HG03469 (cell line): ENCODE measurements around the gene ADNP2.

ENCODE experiments used
- ATAC-seq: cut with Tn5 transposase; IDR thresholded peaks from one replicate; pipeline ENCODE4 v1.9.1; 2021; ENCODE audit warnings: mild to moderate bottlenecking, moderate library complexity, moderate number of reproducible peaks; ENCODE audit not compliant: unreplicated experiment

The ADNP2 gene

GRCh38 chr18:80105369-80106167, 3.5 kb upstream of the ADNP2 start:
- peak; percentile 27 for ATAC-seq

- no peak for ATAC-seq
Measured at GRCh38 chr18:80106482-80107051, 2.5 kb upstream of the ADNP2 start.

GRCh38 chr18:80107426-80107825, 1.6 kb upstream of the ADNP2 start:
- no peak for ATAC-seq

- no peak for ATAC-seq
Measured at GRCh38 chr18:80108121-80108536, 933 bp upstream of the ADNP2 start.

GRCh38 chr18:80109676-80110078, 615 bp downstream of the ADNP2 start:
- ATAC-seq, result no peak

GRCh38 chr18:80112624-80113248, 3.7 kb downstream of the ADNP2 start:
- no peak for ATAC-seq

GRCh38 chr18:80115035-80115434, 6.0 kb downstream of the ADNP2 start:
- no peak for ATAC-seq

GRCh38 chr18:80119111-80119510, 10.0 kb downstream of the ADNP2 start:
- ATAC-seq, result no peak

GRCh38 chr18:80120932-80121331, 11.9 kb downstream of the ADNP2 start:
- no peak for ATAC-seq

GRCh38 chr18:80124131-80124530, 15.1 kb downstream of the ADNP2 start:
- ATAC-seq, result no peak

- ATAC-seq, result no peak
Measured at GRCh38 chr18:80126797-80127196, 17.7 kb downstream of the ADNP2 start.

GRCh38 chr18:80127635-80128034, 18.6 kb downstream of the ADNP2 start:
- no peak for ATAC-seq

GRCh38 chr18:80129672-80130367, 20.8 kb downstream of the ADNP2 start:
- ATAC-seq, result no peak

GRCh38 chr18:80130555-80130954, 21.5 kb downstream of the ADNP2 start:
- no peak for ATAC-seq

GRCh38 chr18:80132180-80132812, 23.2 kb downstream of the ADNP2 start:
- no peak for ATAC-seq

- ATAC-seq, result no peak
Measured at GRCh38 chr18:80133124-80133523, 24.1 kb downstream of the ADNP2 start.

GRCh38 chr18:80135136-80135535, 26.1 kb downstream of the ADNP2 start:
- no peak for ATAC-seq

- ATAC-seq, result no peak
Measured at GRCh38 chr18:80136679-80137078, 27.6 kb downstream of the ADNP2 start.

GRCh38 chr18:80137137-80137536, 28.1 kb downstream of the ADNP2 start:
- no peak for ATAC-seq

- ATAC-seq, result no peak
Measured at GRCh38 chr18:80137976-80138375, 28.9 kb downstream of the ADNP2 start.

- ATAC-seq, result no peak
Measured at GRCh38 chr18:80140455-80140985, 31.5 kb downstream of the ADNP2 start.
